K562 (cell line): ENCODE results near the gene ZBED4. TPM values are rescaled to one million over a fixed set of nuclear protein-coding genes. Genes with fewer than 3 reads are reported as not detected.
A peak's percentile ranks its signal among the peaks of the same experiment; 100 is the strongest.

Source experiments
- ATF3 ChIP-seq, 2 experiments: fragments of 450-650 bp in 1 of 2; sonication (generic) in 1 of 2; formaldehyde crosslinking in 1 of 2; IDR thresholded peaks in 1 of 2; conservative IDR thresholded peaks in 1 of 2; 2 replicates each; pipeline versions ENCODE4 v1.6.1 to v1.8.1; 2016 to 2023; ENCODE audit warnings: mild to moderate bottlenecking in 2 of 2, moderate library complexity in 2 of 2, inconsistent platforms in 1 of 2, missing genetic modification reagents in 1 of 2
- GATAD2A ChIP-seq: fragments of 450-650 bp; IDR thresholded peaks from 2 replicates; pipeline ENCODE4 v1.6.1; 2017
- HCFC1 ChIP-seq: IDR thresholded peaks from 2 replicates; pipeline ENCODE4 v1.6.1; 2012; ENCODE audit warnings: low read depth, low read length, improper control_type of control experiment
- KLF1 ChIP-seq: fragments of 450-650 bp; IDR thresholded peaks from 2 replicates; pipeline ENCODE4 v1.6.1; 2016; ENCODE audit warnings: missing genetic modification characterization, missing compliant biosample characterization
- MBD2 ChIP-seq: sonication (generic); IDR thresholded peaks from 2 replicates; pipeline ENCODE4 v1.6.1; 2016; ENCODE audit warnings: low read depth, borderline replicate concordance
- RBM15 ChIP-seq: fragments of 200-400 bp; formaldehyde crosslinking; IDR thresholded peaks from 2 replicates; pipeline ENCODE4 v1.6.1; 2018; ENCODE audit warnings: mild to moderate bottlenecking, low read length, moderate library complexity; ENCODE audit not compliant: insufficient read depth
- THAP12 ChIP-seq: fragments of 250-450 bp; sonication (Bioruptor Pico); IDR thresholded peaks from 2 replicates; pipeline ENCODE4 v1.9.0; 2021; ENCODE audit warnings: mild to moderate bottlenecking, inconsistent platforms
- THRA ChIP-seq: fragments of 450-650 bp; IDR thresholded peaks from 2 replicates; pipeline ENCODE4 v1.6.1; 2017; ENCODE audit warnings: mild to moderate bottlenecking, moderate library complexity
- YY1 ChIP-seq, 3 experiments: IDR thresholded peaks; 2 replicates each; pipeline ENCODE4 v1.6.1; 2011; ENCODE audit warnings: low read length in 2 of 3, mild to moderate bottlenecking in 2 of 3, moderate library complexity in 2 of 3, borderline replicate concordance in 1 of 3, control low read depth in 1 of 3, low read depth in 1 of 3; ENCODE audit not compliant: insufficient read depth in 3 of 3, insufficient replicate concordance in 2 of 3, control insufficient read depth in 1 of 3, insufficient read length in 1 of 3; ENCODE audit errors: extremely low read depth in 1 of 3
- ZNF146 ChIP-seq: IDR thresholded peaks from one replicate; pipeline ENCODE4 v1.6.1; 2018; ENCODE audit warnings: missing compliant biosample characterization; ENCODE audit not compliant: unreplicated experiment
- ZNF197 ChIP-seq: fragments of 200-800 bp; sonication (Bioruptor generic); IDR thresholded peaks from 2 replicates; pipeline ENCODE4 v1.6.1; 2016; ENCODE audit warnings: low read depth, missing genetic modification characterization, missing compliant biosample characterization
- polyA plus RNA-seq, 8 experiments: library from polyadenylated mRNA; depleted of rRNA in 4 of 8; stranded (reverse) in 5 of 8; unstranded in 3 of 8; fragments of >200 nt; fragmentation: Nextera tagmentation in 2 of 8; fragmentation: Illumina TruSeq in 1 of 8; extraction: Ambion mirVana in 2 of 8; extraction: Trizol in 1 of 8; gene quantifications; 2 replicates each; pipeline versions ENCODE4 v1.2.1 to v1.2.3, GENCODE V29; 2011 to 2014; ENCODE audit warnings: inconsistent platforms in 1 of 8, missing spikeins in 1 of 8
- total RNA-seq, 7 experiments: library from RNA; depleted of rRNA in 6 of 7; stranded (reverse); fragments of >200 nt in 6 of 7; fragmentation: Illumina TruSeq in 2 of 7; extraction: Trizol in 2 of 7; gene quantifications; 2 replicates each; pipeline versions ENCODE4 v1.2.1 to v1.2.3, GENCODE V29; 2011 to 2021; ENCODE audit warnings: low replicate concordance in 1 of 7
- TF ChIP-seq, protein P1 (sequence below): fragments of 450-650 bp; IDR thresholded peaks from 2 replicates; pipeline ENCODE4 v1.6.1; 2016; ENCODE audit warnings: antibody characterized with exemption
- TF ChIP-seq, protein P2 (sequence below): IDR thresholded peaks from 2 replicates; pipeline ENCODE4 v1.6.1; 2016; ENCODE audit warnings: missing genetic modification characterization, missing compliant biosample characterization
- TF ChIP-seq, protein P3 (sequence below): fragments of 200-800 bp; sonication (Bioruptor generic); IDR thresholded peaks from 2 replicates; pipeline ENCODE4 v1.6.1; 2017; ENCODE audit warnings: missing genetic modification characterization, missing compliant biosample characterization

Gene ZBED4
- total and polyA plus RNA-seq, 9 of the 15 experiments (the other 6 are each of a cell fraction or from before 2014, with no cell fraction given) = 1.5 to 16.8 (median 7.4) TPM

GRCh38 chr22:49934160-49934890 lies 80.7 kb downstream of the ZBED4 start (continued):
- TF ChIP-seq KLF1 (tag) (peak; percentile 63; the same call in 1 of the 2 replicates), THAP12 (CRISPR knock-in tag) (no peak), GATAD2A (0 out of 2 replicates have a peak, but pooled peaks have one; percentile 53), MBD2 (no peak), THRA (peak; percentile 93), ATF3 (IDR thresholded peaks at IDR 0.05) (peak; percentile 65), ATF3 (CRISPR knock-in tag; conservative IDR thresholded peaks at IDR 0.05) (no peak), ZNF146 (CRISPR knock-in tag) (no peak), YY1 (IDR thresholded peaks at IDR 0.05; ENCODE audit: borderline replicate concordance in 1 of 3, control insufficient read depth in 1 of 3, extremely low read depth in 1 of 3, insufficient read depth in 3 of 3, insufficient read length in 1 of 3, insufficient replicate concordance in 2 of 3, low read depth in 1 of 3, low read length in 2 of 3) (peak in 1 of 3 experiments; percentile 11), ZNF197 (CRISPR knock-in tag) (no peak), RBM15 (no peak), HCFC1 (no peak)
- TF ChIP-seq, protein P1, sequence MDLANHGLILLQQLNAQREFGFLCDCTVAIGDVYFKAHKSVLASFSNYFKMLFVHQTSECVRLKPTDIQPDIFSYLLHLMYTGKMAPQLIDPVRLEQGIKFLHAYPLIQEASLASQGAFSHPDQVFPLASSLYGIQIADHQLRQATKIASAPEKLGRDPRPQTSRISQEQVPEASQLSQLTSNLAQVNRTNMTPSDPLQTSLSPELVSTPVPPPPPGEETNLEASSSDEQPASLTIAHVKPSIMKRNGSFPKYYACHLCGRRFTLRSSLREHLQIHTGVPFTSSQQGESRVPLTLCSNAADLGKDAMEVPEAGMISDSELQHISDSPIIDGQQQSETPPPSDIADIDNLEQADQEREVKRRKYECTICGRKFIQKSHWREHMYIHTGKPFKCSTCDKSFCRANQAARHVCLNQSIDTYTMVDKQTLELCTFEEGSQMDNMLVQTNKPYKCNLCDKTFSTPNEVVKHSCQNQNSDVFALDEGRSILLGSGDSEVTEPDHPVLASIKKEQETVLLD = peak; percentile 28; the same call in 1 of the 2 replicates
- TF ChIP-seq, protein P2, sequence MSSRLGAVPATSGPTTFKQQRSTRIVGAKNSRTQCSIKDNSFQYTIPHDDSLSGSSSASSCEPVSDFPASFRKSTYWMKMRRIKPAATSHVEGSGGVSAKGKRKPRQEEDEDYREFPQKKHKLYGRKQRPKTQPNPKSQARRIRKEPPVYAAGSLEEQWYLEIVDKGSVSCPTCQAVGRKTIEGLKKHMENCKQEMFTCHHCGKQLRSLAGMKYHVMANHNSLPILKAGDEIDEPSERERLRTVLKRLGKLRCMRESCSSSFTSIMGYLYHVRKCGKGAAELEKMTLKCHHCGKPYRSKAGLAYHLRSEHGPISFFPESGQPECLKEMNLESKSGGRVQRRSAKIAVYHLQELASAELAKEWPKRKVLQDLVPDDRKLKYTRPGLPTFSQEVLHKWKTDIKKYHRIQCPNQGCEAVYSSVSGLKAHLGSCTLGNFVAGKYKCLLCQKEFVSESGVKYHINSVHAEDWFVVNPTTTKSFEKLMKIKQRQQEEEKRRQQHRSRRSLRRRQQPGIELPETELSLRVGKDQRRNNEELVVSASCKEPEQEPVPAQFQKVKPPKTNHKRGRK (tag) = no peak
- TF ChIP-seq, protein P3, sequence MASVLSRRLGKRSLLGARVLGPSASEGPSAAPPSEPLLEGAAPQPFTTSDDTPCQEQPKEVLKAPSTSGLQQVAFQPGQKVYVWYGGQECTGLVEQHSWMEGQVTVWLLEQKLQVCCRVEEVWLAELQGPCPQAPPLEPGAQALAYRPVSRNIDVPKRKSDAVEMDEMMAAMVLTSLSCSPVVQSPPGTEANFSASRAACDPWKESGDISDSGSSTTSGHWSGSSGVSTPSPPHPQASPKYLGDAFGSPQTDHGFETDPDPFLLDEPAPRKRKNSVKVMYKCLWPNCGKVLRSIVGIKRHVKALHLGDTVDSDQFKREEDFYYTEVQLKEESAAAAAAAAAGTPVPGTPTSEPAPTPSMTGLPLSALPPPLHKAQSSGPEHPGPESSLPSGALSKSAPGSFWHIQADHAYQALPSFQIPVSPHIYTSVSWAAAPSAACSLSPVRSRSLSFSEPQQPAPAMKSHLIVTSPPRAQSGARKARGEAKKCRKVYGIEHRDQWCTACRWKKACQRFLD (CRISPR knock-in tag) = no peak
